Central memory CD8-positive, alpha-beta T cell (primary cell): Measurements from ENCODE around the gene STIM2.
A peak's percentile ranks its signal among the peaks of the same experiment; 100 is the strongest.
"Not testable (repeated sequence)": the region's sequence is repeated elsewhere in the genome, so short reads cannot be mapped to it uniquely, and the experiment has no call there.

Source experiments
- ATAC-seq: fragments of 150-1000 bp; cut with Tn5 transposase; replicated peaks from 2 replicates; pipeline ENCODE4 v1.10.0; 2022; ENCODE audit warnings: mild to moderate bottlenecking, moderate FRiP score, moderate number of reproducible peaks; ENCODE audit not compliant: poor library complexity, severe bottlenecking; ENCODE audit errors: extremely low read depth
- DNase-seq, 2 donors: peaks; one replicate each; pipeline ENCODE4 v3.0.0; 2021; ENCODE audit warnings: low spot score in 2 of 2
- H3K27ac Mint-ChIP-seq: one replicate; pipeline ENCODE4 v1.8.0; 2022; ENCODE audit warnings: low read depth, mild to moderate bottlenecking, moderate library complexity, mixed read lengths
- H3K27me3 Mint-ChIP-seq: one replicate; pipeline ENCODE4 v1.8.0; 2022; ENCODE audit warnings: mixed read lengths
- H3K36me3 Mint-ChIP-seq: one replicate; pipeline ENCODE4 v1.8.0; 2022; ENCODE audit warnings: mild to moderate bottlenecking, moderate library complexity, mixed read lengths; ENCODE audit not compliant: insufficient read depth
- H3K4me1 Mint-ChIP-seq: one replicate; pipeline ENCODE4 v1.8.0; 2022; ENCODE audit warnings: mixed read lengths
- H3K4me3 Mint-ChIP-seq: one replicate; pipeline ENCODE4 v1.8.0; 2022; ENCODE audit warnings: mild to moderate bottlenecking, moderate library complexity, mixed read lengths
- H3K9me3 Mint-ChIP-seq: one replicate; pipeline ENCODE4 v1.8.0; 2022; ENCODE audit warnings: mixed read lengths

Gene STIM2

DNA sequence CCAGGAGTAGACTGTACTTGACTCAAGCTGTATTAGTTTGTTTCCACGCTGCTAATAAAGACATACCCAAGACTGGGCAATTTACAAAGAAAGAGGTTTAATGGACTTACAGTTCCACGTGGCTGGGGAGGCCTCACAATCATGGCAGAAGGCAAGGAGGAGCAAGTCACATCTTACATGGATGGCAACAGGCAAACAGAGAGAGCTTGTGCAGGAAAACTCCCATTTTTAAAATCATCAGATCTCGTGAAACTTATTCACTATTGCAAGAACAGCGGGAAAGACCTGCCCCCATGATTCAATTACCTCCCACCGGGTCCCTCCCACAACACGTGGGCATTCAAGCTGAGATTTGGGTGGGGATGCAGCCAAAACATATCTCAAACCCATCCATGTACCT, 37.7 kb upstream of the STIM2 start:
- Mint-ChIP-seq H3K4me1 (peaks cover 16% of the 10 kb centered on the region), H3K27ac (peak overlapping the region; percentile 45), H3K4me3 (peak overlapping the region; percentile 7)
- H3K9me3 Mint-ChIP-seq, DNase-seq, H3K27me3 Mint-ChIP-seq, ATAC-seq, H3K36me3 Mint-ChIP-seq: not testable (repeated sequence)

DNA sequence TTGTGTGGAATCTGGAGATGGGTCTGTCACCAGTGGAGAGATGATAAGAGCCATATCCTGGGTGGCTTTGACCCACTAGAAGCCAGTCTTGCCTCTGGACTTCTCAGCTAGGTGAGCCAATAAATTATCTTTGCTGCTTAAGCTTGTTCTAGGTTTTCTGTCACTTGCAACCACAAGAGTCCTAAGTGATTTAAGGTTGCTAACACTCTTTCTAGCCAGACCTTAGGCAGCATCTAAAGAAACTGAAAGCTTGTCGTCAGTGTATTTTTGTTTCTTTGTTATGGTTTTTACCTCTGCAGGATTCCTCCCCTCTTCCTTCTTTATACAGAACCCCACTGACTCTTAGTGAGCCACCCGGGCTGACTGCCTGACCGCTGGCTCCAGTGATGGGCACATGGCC, 37.1 kb upstream of the STIM2 start:
- Mint-ChIP-seq H3K4me3 (no peak overlapping the region), H3K4me1 (peaks cover 16% of the 10 kb centered on the region), H3K9me3 (peaks cover 7% of the 10 kb centered on the region), H3K27ac (peak overlapping the region; percentile 58), H3K27me3 (no peaks in the 10 kb centered on the region), H3K36me3 (peaks cover 2% of the 10 kb centered on the region)
- ATAC-seq (no peak), DNase-seq (no peak)

DNA sequence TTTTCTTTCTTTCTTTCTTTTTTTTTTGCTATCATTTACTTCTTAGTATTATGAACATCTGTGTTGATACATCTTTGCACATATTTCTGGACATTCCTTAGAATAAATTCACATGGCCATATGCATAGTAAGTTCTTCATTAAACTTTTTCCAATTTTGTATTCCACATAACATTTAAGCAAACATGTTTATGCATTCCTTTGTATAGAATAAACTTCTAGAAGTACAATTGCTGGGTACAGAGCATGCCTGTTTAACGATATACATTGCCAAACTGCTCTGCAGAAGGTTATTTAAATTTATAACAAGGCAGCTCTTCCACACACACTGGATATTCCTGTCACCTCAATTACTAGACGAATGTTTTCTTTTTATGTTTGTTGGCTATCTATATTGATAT, 36.0 kb upstream of the STIM2 start:
- H3K4me1 Mint-ChIP-seq: peaks cover 16% of the 10 kb centered on the region
- H3K36me3 Mint-ChIP-seq: peaks cover 2% of the 10 kb centered on the region
- H3K27ac Mint-ChIP-seq: no peak overlapping the region
- no peak for ATAC-seq
- H3K27me3 Mint-ChIP-seq: no peaks in the 10 kb centered on the region
- no peak for DNase-seq
- no peak overlapping the region for H3K4me3 Mint-ChIP-seq
- peaks cover 7% of the 10 kb centered on the region for H3K9me3 Mint-ChIP-seq

DNA sequence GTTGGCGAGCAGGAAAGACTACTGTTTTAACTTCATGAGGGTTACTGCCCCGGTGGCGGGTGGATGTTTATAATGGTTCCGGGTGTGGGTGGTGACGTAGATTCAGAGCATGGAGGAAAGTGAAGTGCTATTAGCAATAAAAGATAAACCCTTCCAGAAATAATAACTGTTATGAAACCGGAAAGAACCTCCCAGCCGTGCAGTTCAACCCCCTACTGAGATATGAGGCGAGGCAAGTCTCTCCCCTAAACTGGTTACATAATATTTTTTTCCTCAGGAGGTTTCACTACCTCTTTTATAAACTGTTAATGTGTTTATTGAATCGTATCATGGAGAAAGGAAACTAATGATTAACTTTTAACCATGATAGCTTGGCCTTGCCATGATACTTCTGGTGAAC, 33.9 kb upstream of the STIM2 start:
- no peak for ATAC-seq
- no peak for DNase-seq
- peaks cover 2% of the 10 kb centered on the region for H3K36me3 Mint-ChIP-seq
- peaks cover 16% of the 10 kb centered on the region for H3K4me1 Mint-ChIP-seq
- H3K9me3 Mint-ChIP-seq: peaks cover 7% of the 10 kb centered on the region
- H3K27ac Mint-ChIP-seq: no peak overlapping the region
- H3K4me3 Mint-ChIP-seq: no peak overlapping the region
- H3K27me3 Mint-ChIP-seq: no peaks in the 10 kb centered on the region

DNA sequence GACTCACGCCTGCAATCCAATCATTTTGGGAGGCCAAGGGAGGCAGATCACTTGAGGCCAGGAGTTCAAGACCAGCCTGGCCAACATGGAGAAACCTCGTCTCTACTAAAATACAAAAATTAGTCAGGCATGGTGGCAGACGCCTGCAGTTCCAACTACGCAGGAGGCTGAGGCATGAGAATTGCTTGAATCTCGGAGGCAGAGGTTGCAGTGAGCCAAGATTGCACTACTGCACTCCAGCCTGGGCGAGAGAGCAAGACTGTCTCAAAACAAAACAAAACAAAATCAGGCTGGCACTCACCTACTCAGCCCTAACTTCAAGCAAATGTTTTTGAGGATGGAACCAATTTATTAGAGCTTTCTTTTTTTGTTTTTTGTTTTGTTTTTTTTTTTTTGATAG, 33.3 kb upstream of the STIM2 start:
- not testable (repeated sequence) for H3K36me3 Mint-ChIP-seq, H3K9me3 Mint-ChIP-seq, H3K27me3 Mint-ChIP-seq, DNase-seq, H3K4me3 Mint-ChIP-seq, H3K27ac Mint-ChIP-seq, ATAC-seq
- peaks cover 14% of the 10 kb centered on the region for H3K4me1 Mint-ChIP-seq

DNA sequence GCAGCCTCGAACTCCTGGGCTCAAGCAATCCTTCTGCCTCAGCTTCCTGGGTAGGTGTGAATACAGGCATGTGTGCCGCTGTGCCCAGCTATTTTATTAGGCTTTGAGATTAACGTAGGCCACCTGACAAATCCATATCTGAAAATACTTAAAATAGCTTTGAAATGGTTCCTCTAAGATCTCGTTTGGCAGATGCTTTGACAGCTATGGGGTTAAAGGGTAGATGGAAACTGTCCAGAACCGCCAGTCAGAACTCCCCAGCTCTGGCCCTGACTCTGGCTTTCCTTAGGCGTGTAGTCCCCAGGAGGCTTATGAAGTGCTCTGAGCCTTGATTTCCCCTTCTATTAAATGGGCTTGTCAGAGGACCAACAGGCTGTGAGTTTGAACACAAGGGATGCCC, 32.8 kb upstream of the STIM2 start:
- no peak overlapping the region for H3K4me3 Mint-ChIP-seq
- H3K4me1 Mint-ChIP-seq: peaks cover 10% of the 10 kb centered on the region
- H3K27ac Mint-ChIP-seq: no peak overlapping the region
- DNase-seq (no peak), ATAC-seq (no peak)
- no peaks in the 10 kb centered on the region for H3K27me3 Mint-ChIP-seq
- peaks cover 2% of the 10 kb centered on the region for H3K36me3 Mint-ChIP-seq
- H3K9me3 Mint-ChIP-seq: peaks cover 5% of the 10 kb centered on the region

DNA sequence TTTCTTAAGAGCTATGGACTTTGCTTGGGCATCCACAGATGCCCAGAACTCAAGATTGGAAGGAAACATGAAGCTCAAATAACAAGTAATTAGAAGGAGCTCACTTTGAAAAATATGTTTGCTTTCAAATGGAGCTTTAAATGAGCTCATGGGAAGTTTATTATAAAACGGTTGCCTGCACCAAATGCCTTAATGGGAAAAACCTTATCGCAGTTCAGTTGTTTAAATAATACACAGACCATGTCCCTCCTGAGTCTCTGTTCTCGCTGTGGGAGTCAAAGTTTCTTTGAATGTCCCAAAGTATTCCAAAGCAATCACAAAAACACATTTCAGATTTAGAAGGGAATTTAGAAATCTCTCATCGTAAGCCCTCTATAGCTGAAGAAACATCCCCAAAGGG, 31.6 kb upstream of the STIM2 start:
- Mint-ChIP-seq H3K9me3 (no peaks in the 10 kb centered on the region), H3K4me3 (no peak overlapping the region), H3K36me3 (peaks cover 2% of the 10 kb centered on the region), H3K27me3 (no peaks in the 10 kb centered on the region), H3K27ac (no peak overlapping the region), H3K4me1 (peaks cover under 1% of the 10 kb centered on the region)
- ATAC-seq (no peak), DNase-seq (no peak)

DNA sequence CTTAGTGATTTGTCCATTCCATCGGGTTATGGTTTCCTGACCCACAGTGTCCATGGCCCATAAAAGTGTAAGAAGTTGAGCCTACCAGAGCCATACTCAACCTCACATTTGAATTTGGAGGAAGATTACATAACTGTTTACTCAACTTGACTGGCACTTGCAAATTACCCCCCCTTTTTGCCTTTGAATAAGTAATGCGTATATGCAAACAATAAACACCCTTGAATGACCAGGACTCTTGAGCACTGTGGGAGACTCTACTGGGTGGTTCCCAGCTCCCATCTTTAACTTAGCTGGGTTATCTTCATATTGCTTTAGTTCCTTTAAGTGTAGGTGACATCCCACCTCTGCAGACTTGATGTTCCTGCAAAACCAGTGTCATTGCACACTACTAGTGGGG, 30.6 kb upstream of the STIM2 start:
- DNase-seq (no peak), ATAC-seq (no peak)
- H3K4me1 Mint-ChIP-seq: no peaks in the 10 kb centered on the region
- H3K4me3 Mint-ChIP-seq: no peak overlapping the region
- H3K36me3 Mint-ChIP-seq: no peaks in the 10 kb centered on the region
- H3K9me3 Mint-ChIP-seq: peaks cover 4% of the 10 kb centered on the region
- no peaks in the 10 kb centered on the region for H3K27me3 Mint-ChIP-seq
- H3K27ac Mint-ChIP-seq: no peak overlapping the region

DNA sequence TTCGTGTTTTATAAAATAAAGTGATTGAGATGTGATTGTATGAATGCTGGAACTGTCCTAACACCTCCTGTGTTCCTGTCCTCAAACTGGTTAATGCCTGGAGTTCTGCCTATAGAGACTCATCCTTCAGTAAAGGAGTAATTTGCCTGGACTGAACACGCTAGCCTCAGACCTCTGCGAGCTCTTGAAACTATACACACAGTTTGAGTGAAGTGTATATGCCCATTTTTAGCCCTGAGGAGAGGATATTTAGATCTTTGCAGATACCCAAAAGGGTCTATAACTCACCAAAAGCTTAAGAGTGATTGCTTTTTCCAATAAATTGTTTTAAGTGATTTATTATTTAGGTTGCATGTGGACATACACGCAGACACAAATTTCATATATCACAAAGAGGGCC, 29.9 kb upstream of the STIM2 start:
- H3K27ac Mint-ChIP-seq: no peak overlapping the region

DNA sequence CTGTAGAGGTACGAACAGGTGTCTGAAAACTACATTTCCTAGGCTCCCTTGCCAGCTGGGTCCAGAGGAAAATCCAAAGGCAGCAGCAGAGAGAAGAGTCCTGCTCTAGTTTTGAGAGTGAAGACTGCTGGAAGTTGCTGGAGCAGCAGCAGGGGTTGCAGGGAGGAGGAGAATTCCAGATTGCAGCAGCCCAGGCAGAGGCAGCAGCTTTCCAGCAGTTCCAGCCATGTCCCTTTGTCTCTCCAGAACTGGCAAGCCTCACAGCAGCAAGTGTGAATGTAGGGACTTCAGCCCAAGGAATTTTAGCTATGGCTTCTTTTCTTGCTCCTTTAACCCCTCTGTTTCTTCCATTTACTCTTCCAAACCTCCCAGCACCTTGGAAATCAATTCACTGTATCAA, 24.1 kb upstream of the STIM2 start:
- ATAC-seq (no peak), DNase-seq (no peak)
- Mint-ChIP-seq H3K36me3 (no peaks in the 10 kb centered on the region), H3K9me3 (peaks cover 4% of the 10 kb centered on the region), H3K4me3 (no peak overlapping the region), H3K4me1 (no peaks in the 10 kb centered on the region), H3K27ac (no peak overlapping the region), H3K27me3 (no peaks in the 10 kb centered on the region)

More for the DNA sequence above, 29.9 kb upstream of the STIM2 start:
- Mint-ChIP-seq H3K36me3 (no peaks in the 10 kb centered on the region), H3K27me3 (no peaks in the 10 kb centered on the region), H3K9me3 (peaks cover 4% of the 10 kb centered on the region), H3K4me3 (no peak overlapping the region), H3K4me1 (no peaks in the 10 kb centered on the region)
- DNase-seq: no peak
- no peak for ATAC-seq

DNA sequence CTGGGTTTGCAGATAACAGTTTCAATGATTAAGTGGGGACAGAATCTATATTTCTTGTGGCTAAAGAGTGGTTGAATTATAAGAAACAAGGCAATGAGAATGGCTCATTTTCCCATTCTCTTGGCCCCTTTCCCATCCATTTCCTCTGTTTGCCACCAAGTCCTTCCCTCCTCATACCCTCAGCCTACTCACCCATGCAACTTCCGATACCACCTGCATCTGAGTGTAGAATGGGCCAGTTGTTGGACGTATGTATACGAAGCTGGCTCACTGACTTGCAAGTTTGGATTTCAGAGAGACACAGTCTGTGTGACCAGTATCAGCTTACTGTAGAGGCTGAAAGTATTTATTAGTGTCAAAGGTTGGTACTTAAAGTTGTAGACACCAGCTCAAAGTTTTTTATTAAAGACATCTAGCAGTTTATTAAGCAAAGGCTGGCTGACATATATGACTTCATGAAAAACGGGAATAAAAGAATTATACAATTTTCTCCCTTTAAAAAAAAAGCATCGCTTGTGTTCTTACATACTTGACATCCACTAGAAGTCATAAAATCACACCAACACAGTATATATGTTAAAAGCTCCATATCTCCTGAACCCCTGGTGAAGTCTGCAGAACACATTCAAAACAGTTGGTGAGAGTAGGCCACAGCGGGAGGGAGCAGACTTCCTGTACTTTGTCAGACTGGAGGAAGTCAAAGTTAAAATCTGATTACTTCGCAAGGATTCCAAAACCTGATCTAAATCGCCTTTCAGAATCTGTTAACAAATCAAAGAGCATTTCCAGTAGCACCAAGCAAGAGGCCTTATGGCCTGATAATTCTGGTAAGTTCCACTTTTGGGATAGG, 22.4 kb upstream of the STIM2 start:
- H3K9me3 Mint-ChIP-seq: peaks cover 4% of the 10 kb centered on the region
- no peak for DNase-seq
- H3K36me3 Mint-ChIP-seq: no peaks in the 10 kb centered on the region

DNA sequence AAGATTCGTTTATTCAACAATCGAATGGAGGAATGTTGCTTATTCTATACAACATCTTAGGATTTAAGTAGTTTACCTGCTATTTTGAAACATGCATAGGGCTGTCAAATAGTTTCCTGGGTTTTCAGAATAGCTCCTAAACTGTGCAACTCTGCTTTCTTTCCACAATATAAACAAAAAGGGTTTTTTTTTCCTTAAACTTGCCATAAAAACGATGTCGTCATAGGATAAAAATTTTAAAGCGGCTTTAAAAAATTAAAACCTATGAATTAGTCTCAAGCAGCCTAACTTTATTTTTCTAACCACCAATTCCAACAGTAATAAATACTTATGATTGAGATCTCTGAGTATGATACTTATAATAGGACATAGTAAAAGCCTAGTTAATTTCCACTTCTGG, 21.6 kb upstream of the STIM2 start:
- Mint-ChIP-seq H3K27me3 (no peaks in the 10 kb centered on the region), H3K4me1 (no peaks in the 10 kb centered on the region), H3K27ac (no peak overlapping the region), H3K36me3 (no peaks in the 10 kb centered on the region), H3K4me3 (no peak overlapping the region), H3K9me3 (peaks cover 4% of the 10 kb centered on the region)
- DNase-seq: no peak
- no peak for ATAC-seq

More for the DNA sequence above, 22.4 kb upstream of the STIM2 start:
- Mint-ChIP-seq H3K27ac (no peak overlapping the region), H3K4me3 (no peak overlapping the region), H3K27me3 (no peaks in the 10 kb centered on the region), H3K4me1 (no peaks in the 10 kb centered on the region)
- ATAC-seq: no peak

DNA sequence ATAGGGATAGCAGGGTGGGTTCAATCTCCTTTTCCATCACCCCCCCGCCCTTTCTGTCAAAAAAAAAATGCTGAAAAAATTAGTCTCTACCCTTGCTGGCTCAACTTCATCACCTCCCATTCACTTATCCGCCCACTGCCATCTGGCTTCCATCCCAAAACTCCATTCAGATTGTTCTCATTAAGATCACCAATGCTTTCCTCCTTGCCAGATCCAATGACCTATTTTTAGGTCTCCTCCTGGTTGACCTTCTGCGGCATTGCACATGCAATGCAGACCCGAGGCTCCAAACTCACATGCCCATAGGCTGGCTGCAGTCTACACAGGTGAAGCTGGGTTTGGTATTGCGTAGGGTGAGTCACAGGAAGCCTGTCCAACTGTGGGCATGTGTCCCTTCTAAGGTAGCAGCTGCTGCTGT, 21.1 kb upstream of the STIM2 start:
- no peaks in the 10 kb centered on the region for H3K27me3 Mint-ChIP-seq
- H3K4me3 Mint-ChIP-seq: no peak overlapping the region
- no peak for DNase-seq
- no peak overlapping the region for H3K27ac Mint-ChIP-seq
- H3K9me3 Mint-ChIP-seq: peaks cover 4% of the 10 kb centered on the region
- H3K36me3 Mint-ChIP-seq: no peaks in the 10 kb centered on the region
- no peak for ATAC-seq
- no peaks in the 10 kb centered on the region for H3K4me1 Mint-ChIP-seq
